ENCODE measurements around the gene EFS.

Gene EFS, protein sequence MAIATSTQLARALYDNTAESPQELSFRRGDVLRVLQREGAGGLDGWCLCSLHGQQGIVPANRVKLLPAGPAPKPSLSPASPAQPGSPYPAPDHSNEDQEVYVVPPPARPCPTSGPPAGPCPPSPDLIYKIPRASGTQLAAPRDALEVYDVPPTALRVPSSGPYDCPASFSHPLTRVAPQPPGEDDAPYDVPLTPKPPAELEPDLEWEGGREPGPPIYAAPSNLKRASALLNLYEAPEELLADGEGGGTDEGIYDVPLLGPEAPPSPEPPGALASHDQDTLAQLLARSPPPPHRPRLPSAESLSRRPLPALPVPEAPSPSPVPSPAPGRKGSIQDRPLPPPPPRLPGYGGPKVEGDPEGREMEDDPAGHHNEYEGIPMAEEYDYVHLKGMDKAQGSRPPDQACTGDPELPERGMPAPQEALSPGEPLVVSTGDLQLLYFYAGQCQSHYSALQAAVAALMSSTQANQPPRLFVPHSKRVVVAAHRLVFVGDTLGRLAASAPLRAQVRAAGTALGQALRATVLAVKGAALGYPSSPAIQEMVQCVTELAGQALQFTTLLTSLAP

DNA sequence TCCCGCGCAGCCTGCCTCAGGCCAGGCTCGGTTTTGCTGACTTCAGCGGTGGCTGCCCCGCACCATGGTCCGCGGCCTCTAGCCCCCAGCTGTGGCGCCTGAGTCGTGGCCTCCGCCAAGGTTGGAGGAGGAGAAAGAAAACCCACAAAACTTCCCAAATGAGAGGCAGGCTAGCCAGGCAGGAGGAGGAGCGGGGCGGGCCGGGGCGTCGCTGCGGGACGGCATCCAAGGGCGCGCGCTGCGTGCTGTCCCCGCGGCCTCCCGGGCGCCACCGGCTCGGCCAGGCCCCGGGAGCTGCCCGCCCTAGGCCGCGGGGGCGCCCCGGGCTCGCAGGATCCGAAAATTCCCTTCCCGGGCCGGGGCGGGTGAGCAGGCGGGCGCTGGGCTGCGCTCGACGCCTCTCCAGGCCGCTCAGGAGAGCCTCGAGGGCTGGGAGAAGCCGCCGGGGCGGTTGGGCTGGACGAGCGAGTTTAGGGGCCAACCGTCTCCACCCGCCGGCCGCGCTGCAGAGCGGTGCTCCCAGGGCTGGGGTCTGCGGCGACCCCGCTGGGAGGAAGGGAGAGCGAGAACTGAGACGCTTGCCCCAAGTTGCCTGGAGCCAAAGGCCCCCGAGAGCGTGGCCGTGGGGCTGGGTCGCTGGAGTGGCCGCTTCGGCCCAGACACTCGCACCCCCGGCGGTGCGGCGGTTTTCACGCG, at the start of gene EFS:
EFS (minus strand) TSS at position 137 of the 696 bp plus-strand sequence. CDS start 147 bp downstream, outside the sequence.
- DNase-seq = no peak

DNA sequence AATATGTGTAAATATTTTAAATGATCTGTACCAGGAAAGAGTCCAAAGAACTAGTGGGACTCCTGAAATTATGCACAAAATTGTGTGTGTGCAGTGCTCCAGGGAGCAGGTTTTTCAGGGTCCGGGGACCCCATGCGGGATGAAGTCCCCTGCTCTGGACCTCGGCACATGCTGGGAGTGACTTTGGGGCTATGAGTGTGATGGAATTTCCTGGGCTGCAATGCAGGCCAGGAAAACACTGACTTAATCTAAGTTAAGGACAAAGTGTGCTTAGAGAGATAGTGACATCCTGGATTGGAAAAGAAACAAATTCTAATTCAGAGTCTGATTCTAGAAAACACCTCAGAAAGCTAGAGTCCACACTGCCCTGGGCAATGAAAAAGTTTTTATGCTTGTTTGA, 49.3 kb upstream of the EFS start:
- DNase-seq = no peak
- in situ Hi-C loops (cut with MboI; ENCODE audit: low pct_unique_long_range_greater_than_20kb, low sequenced_read_pairs) = no loop called here

More for the DNA sequence above, at the start of gene EFS:
- in situ Hi-C loops (cut with MboI; ENCODE audit: low pct_unique_long_range_greater_than_20kb, low sequenced_read_pairs) = no loop called here

DNA sequence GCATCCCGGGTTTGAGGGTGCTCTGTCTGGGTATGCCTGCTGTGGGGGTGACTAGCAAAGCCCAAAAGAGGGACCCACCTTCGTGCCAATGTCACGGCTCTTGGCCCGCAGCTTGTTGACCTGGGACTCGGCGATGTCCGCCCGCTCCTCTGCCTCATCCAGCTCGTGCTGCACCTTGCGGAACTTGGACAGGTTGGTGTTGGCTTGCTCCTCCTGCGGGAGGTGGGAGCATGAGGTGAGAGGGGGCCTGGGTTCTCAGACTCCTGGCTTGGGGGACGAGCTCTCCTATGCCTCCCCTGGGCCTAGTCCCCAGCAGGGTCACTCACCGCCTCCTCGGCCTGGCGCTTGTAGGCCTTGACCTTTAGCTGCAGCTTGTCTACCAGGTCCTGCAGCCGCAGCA, 48.7 kb upstream of the EFS start:
- in situ Hi-C loops (cut with MboI; ENCODE audit: low pct_unique_long_range_greater_than_20kb, low sequenced_read_pairs) = no loop called here
- no peak for DNase-seq

DNA sequence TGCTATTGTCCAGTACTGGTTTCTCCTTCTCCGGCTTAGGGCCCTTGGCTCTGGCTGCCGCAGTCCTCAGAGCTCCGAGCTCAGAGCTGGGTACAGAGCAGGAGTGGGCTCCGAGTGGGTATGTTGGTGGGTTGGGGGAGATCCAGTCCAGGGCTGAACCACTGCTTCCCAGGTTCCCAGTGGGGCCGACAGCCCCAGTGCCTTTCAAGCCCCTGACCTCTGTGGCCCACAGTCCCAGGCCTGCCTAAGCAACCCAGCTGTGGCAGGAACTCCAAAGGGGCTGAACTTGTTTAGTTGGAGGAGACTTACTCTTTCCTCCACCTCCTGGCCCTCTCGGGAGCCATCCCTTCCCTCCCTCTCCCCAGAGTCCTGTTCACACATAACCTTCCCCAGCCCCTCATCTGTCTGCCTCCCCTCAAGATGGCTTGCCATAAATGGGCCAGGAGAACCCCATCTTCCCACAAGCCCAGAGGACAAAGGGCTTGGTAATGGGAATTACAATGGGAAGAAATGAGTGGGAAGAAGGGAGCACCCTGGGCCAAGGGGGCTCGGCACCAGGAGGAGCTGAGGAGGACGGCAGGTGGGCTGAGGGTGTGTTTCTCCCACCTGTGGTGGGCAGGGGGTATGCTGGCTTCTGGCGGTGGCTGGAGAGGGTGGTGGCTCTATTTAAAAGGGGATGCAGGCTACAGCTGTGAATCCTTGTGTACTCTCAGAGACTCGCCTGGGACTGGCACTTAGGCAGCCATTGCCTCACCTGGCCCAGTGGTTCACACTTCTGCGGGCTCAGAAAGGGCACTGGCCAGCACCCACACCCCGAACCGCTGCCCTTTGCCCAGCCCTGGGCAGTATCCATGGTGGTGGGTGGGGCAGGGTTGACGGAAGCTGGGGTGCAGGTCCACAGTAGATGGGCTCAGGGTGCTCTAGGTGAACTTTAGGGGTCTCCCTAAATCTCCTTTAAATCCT, 46.9 kb upstream of the EFS start:
- in situ Hi-C loops (cut with MboI; ENCODE audit: low pct_unique_long_range_greater_than_20kb, low sequenced_read_pairs) = no loop called here
- DNase-seq = no peak

DNA sequence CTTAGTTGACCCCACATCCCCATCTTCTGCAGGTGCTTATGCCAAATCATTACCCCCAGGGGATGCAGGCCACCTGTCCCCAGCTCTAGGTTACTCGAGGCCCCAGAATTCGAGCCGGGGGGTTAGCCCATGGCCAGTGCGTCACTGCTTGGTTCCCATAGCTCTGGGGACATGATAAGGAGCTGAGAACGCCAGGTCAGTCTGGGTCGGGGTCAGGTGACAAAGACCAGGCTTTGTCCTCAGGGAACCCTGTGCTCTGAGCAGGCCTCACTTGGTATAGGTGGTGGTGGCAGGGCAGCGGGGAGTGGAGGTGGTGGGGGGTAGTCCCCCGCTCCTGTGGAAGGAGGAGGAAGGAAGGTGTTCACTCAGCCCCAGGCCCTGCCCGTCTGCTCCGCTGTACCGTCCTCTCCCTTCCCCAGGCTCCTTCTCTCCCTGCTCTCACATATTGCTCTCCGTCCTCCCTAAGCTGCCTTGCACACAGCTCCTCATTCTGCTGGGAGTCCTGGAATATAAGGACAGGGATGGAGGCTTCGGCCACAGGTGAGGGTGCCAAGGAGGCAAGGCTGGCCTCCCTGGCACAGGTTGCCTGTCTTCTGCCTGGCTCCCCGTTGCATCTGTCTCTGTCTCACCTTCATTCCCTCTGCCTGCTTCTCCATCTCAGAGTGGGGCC, 45.1 kb upstream of the EFS start:
- in situ Hi-C loops (cut with MboI; ENCODE audit: low pct_unique_long_range_greater_than_20kb, low sequenced_read_pairs) = no loop called here
- DNase-seq = no peak

DNA sequence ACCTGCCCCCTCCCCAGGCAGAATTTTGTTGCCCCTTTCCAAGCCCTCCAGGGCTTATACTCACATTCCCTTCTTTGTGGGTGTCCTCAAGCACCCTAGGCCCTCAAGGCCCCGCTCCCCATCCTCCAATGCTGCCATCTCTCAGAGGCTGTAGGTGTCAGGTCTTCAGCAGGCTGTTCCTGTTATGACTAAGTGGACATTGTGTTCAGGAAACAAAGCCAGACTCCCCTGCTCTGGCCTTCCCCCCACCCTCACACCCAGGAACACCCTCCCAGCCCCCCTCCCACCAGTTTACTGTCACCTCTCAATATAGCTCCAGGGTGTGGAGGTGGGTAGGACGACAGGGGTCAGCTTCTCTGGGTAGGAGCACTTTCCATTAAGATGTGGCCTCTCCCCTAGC, 44.5 kb upstream of the EFS start:
- DNase-seq = no peak

DNA sequence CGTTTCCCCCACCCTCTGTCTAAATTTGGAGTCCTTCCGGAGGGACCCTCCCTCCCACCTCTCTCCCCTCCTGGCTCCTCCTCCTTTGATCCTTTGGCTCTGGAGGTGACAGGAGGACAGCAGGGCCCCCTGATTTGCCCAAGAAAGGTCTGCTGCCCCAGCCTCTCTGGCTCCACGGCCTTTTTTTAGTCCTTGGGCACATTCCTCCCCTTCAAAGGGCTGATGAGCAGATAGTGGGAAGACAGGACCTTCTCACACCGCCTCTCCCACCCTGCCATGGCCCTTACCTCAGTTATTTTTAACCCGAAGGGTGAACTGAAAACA, 43.3 kb upstream of the EFS start:
- DNase-seq = no peak
- in situ Hi-C loops (cut with MboI; ENCODE audit: low pct_unique_long_range_greater_than_20kb, low sequenced_read_pairs) = no loop called here

More for the DNA sequence above, 44.5 kb upstream of the EFS start:
- in situ Hi-C loops (cut with MboI; ENCODE audit: low pct_unique_long_range_greater_than_20kb, low sequenced_read_pairs) = no loop called here

DNA sequence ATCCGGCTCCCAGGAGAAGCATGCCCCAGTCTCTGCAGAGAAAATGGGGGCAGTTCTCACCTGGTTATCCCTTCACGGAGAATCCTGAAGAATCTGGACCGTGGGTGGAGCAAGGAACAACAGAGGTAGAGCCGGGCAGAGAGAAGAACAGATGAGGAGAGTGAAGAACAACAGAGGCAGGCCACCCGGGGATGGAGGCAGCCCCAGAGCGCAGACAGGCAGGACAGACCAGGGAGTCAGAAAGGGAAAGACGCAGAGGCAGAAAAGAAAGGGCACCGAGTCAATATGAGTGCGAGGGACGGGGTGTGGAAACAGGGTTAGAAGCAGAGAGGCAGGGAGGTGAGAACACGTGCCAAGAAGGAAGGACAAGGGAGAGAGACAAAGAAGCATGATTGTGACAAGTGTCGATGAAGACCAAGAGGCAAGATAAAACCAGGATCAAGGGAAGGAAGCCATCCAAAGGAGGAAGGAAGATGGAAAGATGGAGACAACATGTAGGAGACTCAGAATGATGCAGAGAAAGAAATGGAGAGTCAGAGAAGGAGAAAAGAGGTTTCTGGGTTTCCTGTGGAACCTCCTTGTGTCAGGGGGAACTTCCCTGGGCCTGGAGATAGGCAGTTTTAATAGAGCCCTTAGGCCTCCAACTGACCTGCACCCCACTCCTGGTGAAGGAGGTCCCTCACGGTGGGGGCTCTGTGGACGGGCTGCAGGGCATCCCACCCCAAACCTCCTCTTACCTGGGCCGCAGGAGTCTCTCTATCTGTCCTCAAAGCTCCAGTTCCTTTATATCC, 42.7 kb upstream of the EFS start, which contains the start of gene MYH6:
MYH6 (minus strand) TSS at position 758 of the 791 bp plus-strand sequence. CDS start 1,050 bp downstream, outside the sequence.
- in situ Hi-C loops (cut with MboI; ENCODE audit: low pct_unique_long_range_greater_than_20kb, low sequenced_read_pairs) = no loop called here

DNA sequence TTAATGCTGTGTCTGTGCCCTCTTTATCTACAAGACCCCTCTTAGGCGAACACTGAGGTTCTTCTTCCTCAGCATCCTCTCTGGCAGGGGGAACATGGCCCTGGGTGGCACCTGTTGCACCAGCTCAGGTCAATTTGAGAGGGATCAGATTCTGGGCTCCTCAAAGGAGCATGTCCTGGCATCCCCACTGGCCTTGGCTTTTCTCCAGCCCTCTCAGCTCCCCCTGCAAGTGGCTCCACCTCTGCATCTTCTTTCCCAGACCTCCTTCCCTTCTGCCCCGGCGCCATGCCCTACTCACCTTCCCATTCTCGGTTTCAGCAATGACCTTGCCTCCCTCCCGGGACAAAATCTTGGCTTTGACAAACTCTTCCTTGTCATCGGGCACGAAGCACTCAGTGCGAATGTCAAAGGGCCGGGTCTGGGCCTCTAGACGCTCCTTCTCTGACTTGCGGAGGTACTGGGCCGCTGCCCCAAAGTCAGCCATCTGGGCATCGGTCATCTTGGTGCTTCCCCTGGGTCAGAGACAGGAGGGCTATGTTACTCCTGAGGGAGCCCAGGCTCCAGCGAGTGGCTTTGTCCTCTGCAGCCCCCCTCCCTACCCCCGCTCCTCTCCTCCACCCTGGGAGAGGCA, 41.9 kb upstream of the EFS start:
- DNase-seq = no peak
- in situ Hi-C loops (cut with MboI; ENCODE audit: low pct_unique_long_range_greater_than_20kb, low sequenced_read_pairs) = no loop called here

More for the DNA sequence above, 42.7 kb upstream of the EFS start, which contains the start of gene MYH6:
- DNase-seq = no peak

DNA sequence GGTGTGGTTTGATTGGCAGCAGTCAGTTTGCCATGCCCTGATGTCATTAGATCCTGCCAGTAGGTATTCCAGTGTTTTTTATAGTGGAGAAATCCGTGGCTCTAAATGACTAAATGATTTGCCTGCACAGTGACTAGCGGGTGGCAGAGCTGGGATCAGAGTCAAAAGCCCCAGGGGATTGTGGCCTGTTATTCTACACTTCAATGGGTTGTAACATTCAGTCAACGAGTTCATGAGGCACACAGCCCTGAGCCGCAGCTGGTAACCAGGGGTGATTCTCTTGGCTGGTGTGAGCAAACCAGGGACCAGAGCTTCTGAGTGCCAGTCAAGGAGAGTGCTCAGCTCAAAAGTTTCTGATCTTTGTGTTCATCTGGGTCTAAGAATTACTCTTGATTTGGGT, 41.3 kb upstream of the EFS start:
- DNase-seq = no peak
- in situ Hi-C loops (cut with MboI; ENCODE audit: low pct_unique_long_range_greater_than_20kb, low sequenced_read_pairs) = no loop called here

DNA sequence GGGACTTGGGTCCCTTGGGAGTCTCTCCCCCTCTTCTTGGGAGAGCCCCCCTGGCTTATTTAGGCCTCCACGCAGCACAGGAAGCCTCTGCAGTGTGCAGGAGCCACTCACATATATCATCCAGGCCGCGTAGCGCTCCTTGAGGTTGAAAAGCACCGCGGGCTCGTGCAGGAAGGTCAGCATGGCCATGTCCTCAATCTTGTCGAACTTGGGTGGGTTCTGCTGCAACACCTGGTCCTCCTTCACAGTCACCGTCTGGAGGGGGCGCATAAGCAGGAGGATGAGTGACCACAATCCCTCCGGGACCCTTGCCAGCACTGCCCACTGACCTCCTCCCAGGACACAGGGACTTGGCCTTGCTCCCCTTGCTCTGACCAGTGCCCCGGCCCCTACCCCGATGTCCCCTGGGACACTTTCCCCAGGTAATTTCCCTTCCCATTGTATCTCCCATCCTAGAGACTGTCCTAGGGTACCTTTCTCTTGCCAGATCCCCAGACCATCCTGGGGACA, 40.6 kb upstream of the EFS start:
- in situ Hi-C loops (cut with MboI; ENCODE audit: low pct_unique_long_range_greater_than_20kb, low sequenced_read_pairs) = no loop called here
- no peak for DNase-seq

DNA sequence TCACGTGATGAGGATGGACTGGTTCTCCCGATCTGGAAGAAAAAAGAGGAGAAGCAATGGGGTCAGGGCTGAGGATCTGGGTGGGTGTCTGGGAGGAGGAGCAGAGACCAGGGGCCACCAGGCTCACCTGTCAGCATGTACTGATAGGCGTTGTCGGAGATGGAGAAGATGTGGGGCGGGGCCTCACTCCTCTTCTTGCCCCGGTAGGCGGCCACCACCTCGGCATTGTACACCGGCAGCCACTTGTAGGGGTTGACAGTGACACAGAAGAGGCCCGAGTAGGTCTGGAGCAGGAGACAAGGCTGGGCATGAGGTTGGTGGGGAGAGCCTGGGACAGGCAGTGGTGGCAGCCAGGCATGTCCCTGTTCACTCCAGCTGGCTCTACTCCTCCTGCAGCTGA, 40.1 kb upstream of the EFS start:
- no peak for DNase-seq

DNA sequence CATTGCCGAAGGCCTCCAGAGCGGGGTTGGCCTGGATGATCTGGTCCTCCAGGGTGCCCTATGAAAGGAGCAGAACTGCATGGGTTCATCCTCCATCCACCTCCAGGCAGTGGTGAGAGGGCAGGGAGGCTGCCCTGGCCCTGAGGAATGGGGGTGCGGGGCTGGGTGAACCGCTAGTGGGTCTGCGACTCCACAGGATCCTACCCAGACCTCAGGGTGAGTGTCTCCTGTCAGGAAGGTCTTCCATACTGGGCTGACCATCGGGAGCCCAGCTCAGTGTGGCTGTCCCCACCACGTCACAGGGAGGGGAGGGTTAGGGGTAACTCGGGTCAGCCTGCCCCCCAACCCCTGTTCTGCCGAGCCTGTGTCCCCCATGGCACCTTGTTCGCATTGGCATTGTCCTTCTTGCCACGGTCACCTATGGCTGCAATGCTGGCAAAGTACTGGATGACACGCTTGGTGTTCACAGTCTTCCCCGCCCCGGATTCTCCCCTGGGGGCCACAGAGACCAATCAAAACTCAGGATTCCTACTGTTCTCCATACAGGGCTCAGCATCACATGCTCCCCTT, 39.4 kb upstream of the EFS start:
- DNase-seq = no peak

More for the DNA sequence above, 40.1 kb upstream of the EFS start:
- in situ Hi-C loops (cut with MboI; ENCODE audit: low pct_unique_long_range_greater_than_20kb, low sequenced_read_pairs) = no loop called here

DNA sequence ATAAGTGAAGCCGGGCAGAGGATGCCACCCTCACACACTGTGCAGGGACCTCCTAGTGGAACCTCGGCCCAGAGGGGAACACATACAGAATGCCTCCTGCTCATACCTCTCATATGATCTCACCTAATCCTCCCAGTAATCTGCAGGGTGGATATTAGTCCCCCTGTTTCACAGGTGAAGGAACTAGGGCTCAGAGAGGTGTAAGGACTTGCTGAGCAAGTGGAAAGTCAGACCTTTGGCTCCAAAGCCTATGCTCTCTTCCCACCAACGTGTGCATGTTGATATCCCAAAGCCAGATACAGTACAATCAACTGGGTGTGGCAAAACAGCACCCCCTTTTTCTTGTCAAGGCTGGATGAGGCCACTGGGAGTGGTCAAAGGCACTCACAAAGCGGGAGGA, 38.9 kb upstream of the EFS start:
- no peak for DNase-seq
- in situ Hi-C loops (cut with MboI; ENCODE audit: low pct_unique_long_range_greater_than_20kb, low sequenced_read_pairs) = no loop called here

More for the DNA sequence above, 39.4 kb upstream of the EFS start:
- in situ Hi-C loops (cut with MboI; ENCODE audit: low pct_unique_long_range_greater_than_20kb, low sequenced_read_pairs) = no loop called here

DNA sequence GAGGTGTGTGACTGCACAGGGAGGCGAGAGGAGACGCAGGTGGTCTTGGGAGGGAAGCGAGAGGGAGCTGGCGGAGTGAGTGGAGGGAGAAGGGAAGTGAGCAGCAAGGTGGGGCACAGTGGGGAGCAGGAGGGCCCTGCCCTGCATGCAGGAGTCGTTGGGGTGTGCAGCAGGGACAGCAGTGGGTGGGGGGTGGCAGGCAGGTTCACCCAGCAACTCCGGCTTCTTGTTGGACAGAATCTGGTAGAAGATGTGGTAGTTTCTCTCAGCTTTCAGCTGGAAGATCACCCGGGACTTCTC, 38.1 kb upstream of the EFS start:
- DNase-seq = no peak
- in situ Hi-C loops (cut with MboI; ENCODE audit: low pct_unique_long_range_greater_than_20kb, low sequenced_read_pairs) = no loop called here

DNA sequence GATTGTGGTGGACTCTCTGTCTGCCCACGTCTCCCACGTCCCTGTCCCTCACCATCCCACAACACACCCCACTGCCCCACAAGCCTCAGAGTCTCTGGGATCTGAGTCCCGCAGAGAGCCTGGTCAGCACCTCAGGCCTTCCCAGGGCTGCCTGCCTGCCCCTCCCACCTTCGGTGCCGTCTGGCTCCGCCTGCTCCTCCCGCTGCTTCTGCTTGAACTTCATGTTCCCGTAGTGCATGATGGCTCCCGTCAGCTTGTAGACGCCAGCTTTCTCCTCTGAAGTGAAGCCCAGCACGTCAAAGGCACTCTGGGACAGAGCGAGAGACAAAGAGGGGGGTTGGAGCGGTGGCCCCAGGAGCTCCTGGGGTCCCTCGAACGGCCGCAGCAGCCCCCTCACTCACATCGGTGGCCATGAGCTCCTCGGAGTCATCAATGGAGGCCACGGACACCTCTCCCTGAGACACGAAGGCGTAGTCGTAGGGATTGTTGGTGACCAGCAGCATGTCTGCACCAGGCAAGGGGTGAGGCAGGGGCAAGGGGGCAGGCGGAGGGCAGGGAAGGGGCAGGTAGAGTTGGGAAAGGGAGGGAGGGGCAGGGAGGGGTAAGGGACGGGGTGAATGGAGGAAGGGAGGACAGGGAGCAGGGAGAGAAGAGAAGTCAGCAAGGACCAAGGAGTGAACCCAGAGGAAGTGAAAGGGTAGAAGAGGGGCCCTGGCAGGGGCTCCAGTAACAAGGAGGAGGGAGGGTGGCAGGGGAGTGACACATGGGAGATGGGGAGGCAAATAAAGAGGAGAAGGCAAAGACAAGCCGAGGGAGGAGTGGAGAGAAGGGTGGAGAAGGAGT, 37.5 kb upstream of the EFS start:
- in situ Hi-C loops (cut with MboI; ENCODE audit: low pct_unique_long_range_greater_than_20kb, low sequenced_read_pairs) = no loop called here
- DNase-seq = no peak
